GM21619 (cell line): ENCODE results near the gene GPR45.

Experiments
- ATAC-seq: cut with Tn5 transposase; IDR thresholded peaks from one replicate; pipeline ENCODE4 v1.9.1; 2021; ENCODE audit not compliant: unreplicated experiment

The GPR45 gene

GRCh38 chr2:105252271-105252670, 10.7 kb downstream of the GPR45 start:
- ATAC-seq, result no peak

GRCh38 chr2:105254531-105255210, 13.1 kb downstream of the GPR45 start:
- no peak for ATAC-seq

GRCh38 chr2:105255979-105256378, 14.4 kb downstream of the GPR45 start:
- no peak for ATAC-seq

GRCh38 chr2:105256431-105257047, 15.0 kb downstream of the GPR45 start:
- no peak for ATAC-seq

- no peak for ATAC-seq
Observed at GRCh38 chr2:105257981-105258380, 16.4 kb downstream of the GPR45 start.

GRCh38 chr2:105258835-105259350, 17.4 kb downstream of the GPR45 start:
- ATAC-seq, result no peak

GRCh38 chr2:105261061-105261460, 19.5 kb downstream of the GPR45 start:
- ATAC-seq, result no peak

GRCh38 chr2:105262651-105263091, 21.1 kb downstream of the GPR45 start:
- no peak for ATAC-seq

- no peak for ATAC-seq
Observed at GRCh38 chr2:105269426-105269825, 27.9 kb downstream of the GPR45 start.

- no peak for ATAC-seq
Observed at GRCh38 chr2:105271393-105272045, 30.0 kb downstream of the GPR45 start.

- ATAC-seq, result no peak
Observed at GRCh38 chr2:105272176-105272575, 30.6 kb downstream of the GPR45 start.

GRCh38 chr2:105274046-105274445, 32.5 kb downstream of the GPR45 start:
- ATAC-seq, result no peak

- no peak for ATAC-seq
Observed at GRCh38 chr2:105278654-105279053, 37.1 kb downstream of the GPR45 start.

- no peak for ATAC-seq
Observed at GRCh38 chr2:105279126-105279525, 37.6 kb downstream of the GPR45 start.

GRCh38 chr2:105280281-105280680, 38.7 kb downstream of the GPR45 start:
- ATAC-seq, result no peak

- ATAC-seq, result no peak
Observed at GRCh38 chr2:105283532-105283931, 42.0 kb downstream of the GPR45 start.

GRCh38 chr2:105287692-105288091, 46.1 kb downstream of the GPR45 start:
- no peak for ATAC-seq

GRCh38 chr2:105288133-105288532, 46.6 kb downstream of the GPR45 start:
- no peak for ATAC-seq

- no peak for ATAC-seq
Observed at GRCh38 chr2:105290981-105291660, 49.6 kb downstream of the GPR45 start.

- no peak for ATAC-seq
Observed at GRCh38 chr2:105291981-105292380, 50.4 kb downstream of the GPR45 start.
